Panc1 (cell line): Measurements from ENCODE around the gene SKI.

Experiments
- POLR2AphosphoS5 ChIP-seq: IDR thresholded peaks from 2 replicates; pipeline ENCODE4 v1.6.1; 2012; ENCODE audit warnings: mild to moderate bottlenecking, low read depth, low read length, moderate library complexity
- TF ChIP-seq, protein P1 (sequence below): fragments of 450-650 bp; IDR thresholded peaks from 2 replicates; pipeline ENCODE4 v1.5.1; 2017; ENCODE audit warnings: mild to moderate bottlenecking

DNA sequence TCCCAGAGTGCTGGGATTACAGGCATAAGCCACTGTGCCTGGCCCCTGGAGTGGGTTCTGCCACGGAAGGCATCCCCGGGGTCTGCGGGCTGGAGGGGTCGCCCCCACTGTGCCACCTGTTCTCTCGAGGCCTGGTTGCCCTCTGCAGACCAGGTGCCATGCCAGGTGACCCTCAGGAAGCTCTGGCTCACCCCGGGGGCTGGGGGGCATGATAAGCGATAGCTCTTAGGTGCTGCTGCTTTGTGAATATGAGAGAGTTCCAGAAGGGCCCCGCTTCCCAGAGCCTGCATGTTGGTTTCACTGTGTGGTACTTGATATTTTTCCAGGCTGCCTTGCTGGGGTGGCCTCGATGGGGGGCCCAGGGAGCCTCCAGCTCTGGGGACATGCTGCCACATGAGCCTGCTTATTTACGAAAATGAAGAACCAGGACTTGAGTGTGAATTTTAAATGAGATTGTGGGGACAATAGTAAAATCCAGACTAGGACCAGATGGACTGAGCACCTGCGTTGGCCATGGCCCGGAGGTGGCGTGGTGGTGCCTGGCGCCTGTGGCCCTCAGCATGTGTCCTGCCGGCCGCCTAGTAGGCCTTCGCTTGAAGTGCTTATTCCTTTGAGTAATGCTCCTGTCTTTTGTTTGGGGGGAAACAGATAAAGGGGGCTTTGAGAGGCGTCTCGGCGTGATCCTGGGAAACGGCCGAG is 7.3 kb downstream of the SKI start:
- TF ChIP-seq, protein P1, sequence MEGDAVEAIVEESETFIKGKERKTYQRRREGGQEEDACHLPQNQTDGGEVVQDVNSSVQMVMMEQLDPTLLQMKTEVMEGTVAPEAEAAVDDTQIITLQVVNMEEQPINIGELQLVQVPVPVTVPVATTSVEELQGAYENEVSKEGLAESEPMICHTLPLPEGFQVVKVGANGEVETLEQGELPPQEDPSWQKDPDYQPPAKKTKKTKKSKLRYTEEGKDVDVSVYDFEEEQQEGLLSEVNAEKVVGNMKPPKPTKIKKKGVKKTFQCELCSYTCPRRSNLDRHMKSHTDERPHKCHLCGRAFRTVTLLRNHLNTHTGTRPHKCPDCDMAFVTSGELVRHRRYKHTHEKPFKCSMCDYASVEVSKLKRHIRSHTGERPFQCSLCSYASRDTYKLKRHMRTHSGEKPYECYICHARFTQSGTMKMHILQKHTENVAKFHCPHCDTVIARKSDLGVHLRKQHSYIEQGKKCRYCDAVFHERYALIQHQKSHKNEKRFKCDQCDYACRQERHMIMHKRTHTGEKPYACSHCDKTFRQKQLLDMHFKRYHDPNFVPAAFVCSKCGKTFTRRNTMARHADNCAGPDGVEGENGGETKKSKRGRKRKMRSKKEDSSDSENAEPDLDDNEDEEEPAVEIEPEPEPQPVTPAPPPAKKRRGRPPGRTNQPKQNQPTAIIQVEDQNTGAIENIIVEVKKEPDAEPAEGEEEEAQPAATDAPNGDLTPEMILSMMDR: no peak
- no peak for TF ChIP-seq POLR2AphosphoS5
